HG03060 (cell line): ENCODE measurements around the gene NSMCE4A.
A peak's percentile ranks its signal among the peaks of the same experiment; 100 is the strongest.
"Not testable (repeated sequence)": the region's sequence is repeated elsewhere in the genome, so short reads cannot be mapped to it uniquely, and the experiment has no call there.

Experiments
- ATAC-seq: cut with Tn5 transposase; IDR thresholded peaks from one replicate; pipeline ENCODE4 v1.9.1; 2021; ENCODE audit warnings: low read depth, moderate number of reproducible peaks; ENCODE audit not compliant: unreplicated experiment

The NSMCE4A gene, protein sequence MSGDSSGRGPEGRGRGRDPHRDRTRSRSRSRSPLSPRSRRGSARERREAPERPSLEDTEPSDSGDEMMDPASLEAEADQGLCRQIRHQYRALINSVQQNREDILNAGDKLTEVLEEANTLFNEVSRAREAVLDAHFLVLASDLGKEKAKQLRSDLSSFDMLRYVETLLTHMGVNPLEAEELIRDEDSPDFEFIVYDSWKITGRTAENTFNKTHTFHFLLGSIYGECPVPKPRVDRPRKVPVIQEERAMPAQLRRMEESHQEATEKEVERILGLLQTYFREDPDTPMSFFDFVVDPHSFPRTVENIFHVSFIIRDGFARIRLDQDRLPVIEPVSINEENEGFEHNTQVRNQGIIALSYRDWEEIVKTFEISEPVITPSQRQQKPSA

GRCh38 chr10:121974535-121975294, at the start of gene NSMCE4A:
Gene NSMCE4A, minus strand, starts transcription at chr10:121975217. Its CDS starts 52 bp downstream, at chr10:121975165.
- peak; percentile 43 for ATAC-seq

GRCh38 chr10:122023257-122023656, 48.2 kb upstream of the NSMCE4A start:
- ATAC-seq: not testable (repeated sequence)

DNA sequence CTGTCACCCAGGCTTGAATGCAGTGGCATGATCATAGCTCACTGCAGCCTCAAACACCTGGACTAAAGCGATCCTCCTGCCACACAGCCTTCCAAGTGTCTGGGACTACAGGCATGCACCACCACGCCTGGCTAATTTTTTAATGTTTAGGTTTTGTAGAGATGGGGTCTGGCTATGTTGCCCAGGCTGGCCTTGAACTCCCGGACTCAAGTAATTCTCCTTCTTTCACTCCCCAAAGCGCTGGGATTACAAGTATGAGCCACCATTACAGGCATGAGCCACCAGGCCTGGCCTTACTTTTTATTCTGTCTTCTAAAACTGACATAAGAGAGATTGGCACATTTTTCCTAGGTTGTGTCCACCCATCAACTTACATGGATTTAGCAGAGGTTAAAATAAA, 47.3 kb upstream of the NSMCE4A start:
- no peak for ATAC-seq

- no peak for ATAC-seq
These were observed 46.8 kb upstream of the NSMCE4A start for GRCh38 chr10:122021828-122022227.

- ATAC-seq: no peak
These were observed 46.4 kb upstream of the NSMCE4A start for GRCh38 chr10:122021379-122021778.

DNA sequence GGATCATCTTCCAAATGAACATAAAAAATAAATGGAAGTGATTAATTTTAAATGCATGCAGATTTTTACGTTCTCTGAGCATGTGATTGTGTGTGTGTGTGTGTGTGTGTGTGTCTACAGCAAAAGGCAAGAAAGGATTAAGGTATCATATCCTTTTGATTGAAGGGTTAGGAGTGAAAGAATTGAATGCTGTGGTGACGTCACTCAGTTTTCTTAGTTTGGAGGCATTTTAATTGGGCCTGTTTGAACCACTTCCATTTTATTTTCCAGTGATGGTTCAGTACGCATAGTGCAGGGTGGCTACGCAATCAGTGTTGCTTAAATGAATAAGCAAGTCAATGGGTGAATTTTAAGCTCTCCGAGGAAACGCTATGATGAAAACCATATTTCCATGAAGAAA, 45.2 kb upstream of the NSMCE4A start:
- ATAC-seq: no peak

DNA sequence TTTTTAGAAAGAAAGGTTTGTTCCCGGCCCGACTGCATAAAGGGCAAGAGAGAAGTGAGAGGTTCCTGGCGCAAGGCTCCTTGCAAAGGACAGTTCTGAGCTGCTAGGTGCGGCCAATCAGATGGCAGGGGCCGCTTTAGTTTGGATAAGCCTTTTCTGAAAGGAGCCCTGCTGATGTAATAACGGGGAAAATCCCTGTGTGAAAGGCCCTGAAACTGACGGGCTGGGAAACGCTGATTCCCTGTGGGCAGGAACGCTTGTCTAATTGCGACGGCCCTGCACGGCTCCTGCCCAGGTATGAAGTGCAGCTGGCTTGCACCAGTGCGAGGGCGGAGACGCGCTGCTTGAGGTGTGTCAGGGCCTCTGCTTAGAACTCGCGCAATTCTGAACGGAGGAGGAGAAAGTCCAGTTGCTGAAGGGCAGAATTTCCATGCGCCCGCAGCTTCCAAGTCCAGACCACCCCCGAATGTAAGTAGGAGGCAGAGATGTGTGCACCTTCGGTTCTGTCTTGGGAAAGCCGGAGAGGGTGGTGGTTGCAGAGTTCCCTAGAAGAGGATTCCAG, 44.5 kb upstream of the NSMCE4A start:
- ATAC-seq: no peak

DNA sequence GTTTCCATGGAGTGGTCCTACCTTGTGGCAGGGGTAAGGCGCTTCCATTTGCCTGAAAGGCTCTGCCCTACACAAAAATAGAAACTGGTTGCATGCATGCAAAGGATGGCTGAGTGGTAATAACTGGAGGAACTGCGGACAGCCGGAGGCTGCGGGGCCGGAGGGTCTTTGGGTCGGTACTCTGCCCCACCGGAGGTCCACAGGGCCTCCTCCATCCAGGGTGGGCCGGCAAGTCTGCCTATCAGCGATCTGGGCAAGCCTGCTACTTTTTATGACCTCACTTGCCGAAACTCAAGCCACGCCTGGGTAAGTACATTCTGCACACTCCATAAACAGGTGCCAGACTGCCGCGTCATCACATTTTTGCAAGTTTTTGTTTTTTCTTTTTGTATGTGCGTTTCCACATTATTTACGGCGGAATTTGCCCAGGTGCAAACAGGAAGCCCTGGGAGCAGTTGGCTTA, 44.0 kb upstream of the NSMCE4A start:
- ATAC-seq: no peak

DNA sequence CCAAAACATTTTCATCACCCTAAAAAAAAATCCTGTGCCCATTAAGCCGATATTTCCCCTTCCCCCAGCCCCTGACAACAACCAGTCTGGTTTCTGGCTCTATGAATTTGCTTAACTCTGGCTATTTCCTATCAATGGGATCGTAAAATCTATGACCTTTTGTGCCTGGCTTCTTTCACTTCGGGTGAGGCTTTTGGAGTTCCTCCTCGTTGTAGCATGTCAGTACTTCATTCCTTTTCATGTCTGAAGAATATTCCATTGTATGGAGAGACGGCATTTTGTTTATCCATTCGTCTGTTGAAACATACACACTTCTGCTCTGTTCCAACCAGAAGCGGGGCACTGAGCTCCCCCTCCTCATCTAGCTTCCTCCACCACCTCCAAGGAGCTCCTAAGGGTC, 43.5 kb upstream of the NSMCE4A start:
- no peak for ATAC-seq

DNA sequence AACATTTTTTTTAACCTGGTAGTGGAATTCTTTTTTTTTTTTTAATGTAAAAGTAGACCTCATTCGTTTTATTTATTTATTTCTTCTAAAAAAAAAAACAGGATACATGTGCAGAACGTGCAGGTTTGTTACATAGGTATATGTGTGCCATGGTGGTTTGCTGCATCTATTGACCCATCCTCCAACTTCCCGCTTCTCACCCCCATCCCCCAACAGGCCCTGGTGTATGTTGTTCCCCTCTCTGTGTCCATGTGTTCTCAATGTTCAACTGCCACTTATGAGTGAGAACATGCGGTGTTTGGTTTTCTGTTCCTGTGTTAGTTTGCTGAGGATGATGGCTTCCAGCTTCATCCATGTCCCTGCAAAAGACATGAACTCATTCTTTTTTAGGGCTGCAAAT, 42.9 kb upstream of the NSMCE4A start:
- ATAC-seq: not testable (repeated sequence)

DNA sequence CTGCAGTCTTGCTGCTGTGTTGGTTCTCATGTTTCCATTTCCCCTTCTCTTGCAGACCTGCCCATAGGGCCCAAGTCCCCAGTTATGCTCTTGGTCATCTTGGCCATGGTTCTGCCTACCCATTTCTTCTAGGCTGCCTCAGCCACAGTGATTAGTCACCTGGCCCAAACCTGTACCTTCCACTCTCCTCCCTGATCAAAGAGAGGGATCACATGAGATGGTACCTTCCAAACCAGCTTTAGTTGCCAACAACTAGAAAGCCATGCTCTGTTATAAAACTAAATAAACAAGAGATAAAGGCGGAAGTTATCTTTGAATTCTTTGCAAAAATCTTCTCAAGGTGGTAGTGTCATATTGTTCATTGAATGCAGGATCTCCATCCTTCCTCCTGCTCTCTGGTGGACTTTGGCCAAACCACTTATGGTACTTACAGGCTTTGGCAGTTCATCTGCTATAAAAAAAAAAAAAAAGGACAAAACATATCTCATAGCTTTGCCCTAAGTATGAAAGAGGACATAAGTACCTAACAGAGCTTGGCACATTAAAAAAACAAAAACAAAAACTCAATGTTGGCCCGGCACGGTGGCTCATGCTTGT, 39.7 kb upstream of the NSMCE4A start:
- no peak for ATAC-seq

GRCh38 chr10:122013311-122013780, 38.3 kb upstream of the NSMCE4A start:
- no peak for ATAC-seq

- no peak for ATAC-seq
These were observed 37.7 kb upstream of the NSMCE4A start for GRCh38 chr10:122012731-122013130.

DNA sequence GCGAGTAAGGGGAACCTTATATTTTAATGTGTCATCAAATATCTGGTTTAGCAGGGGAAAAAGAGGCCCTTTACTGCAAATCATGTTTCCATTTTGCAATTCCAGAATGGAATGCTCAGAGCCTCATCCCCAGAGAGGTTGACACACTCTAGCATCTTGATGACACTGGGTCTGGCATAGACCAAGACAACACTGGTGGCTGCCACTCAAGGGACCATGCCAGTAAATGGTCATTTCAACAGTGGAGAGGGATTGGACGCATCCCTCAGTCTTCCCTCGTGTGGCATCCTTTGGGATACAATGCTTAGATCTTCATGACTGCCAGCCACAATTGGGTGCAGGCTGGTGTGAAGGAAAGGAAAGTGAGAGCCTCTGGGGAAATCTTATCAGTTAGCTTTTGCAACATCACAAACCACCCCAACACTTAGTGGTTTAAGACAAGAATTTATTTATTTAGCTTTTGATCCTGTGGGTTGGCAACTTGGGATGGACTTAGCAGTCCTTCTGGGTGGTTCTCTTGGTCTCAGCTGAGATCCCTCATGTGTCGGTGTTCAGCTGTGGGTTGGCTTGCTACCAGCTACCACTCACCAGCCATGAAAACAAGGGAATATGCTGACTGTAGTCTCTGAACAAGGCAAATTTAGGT, 35.5 kb upstream of the NSMCE4A start:
- ATAC-seq: no peak

DNA sequence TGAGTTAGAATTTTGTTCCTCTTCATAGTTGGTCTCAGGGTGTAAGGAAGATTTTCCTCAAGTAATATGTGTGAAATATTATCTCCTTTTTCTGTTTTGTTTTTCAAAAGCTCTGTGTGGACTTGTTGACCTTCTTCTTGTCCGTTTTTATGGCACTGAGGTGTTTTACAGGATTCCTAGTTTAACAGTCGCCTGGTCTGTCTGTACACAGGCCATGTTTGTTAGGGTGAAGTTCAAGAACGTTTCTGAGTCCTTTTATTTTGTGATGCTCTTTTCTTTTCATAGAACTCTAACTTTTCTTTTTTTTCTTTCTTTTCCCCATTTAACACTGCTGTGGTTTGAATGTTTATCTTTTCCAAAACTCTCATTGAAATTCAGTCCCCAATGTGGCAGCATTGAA, 32.4 kb upstream of the NSMCE4A start:
- ATAC-seq: no peak

DNA sequence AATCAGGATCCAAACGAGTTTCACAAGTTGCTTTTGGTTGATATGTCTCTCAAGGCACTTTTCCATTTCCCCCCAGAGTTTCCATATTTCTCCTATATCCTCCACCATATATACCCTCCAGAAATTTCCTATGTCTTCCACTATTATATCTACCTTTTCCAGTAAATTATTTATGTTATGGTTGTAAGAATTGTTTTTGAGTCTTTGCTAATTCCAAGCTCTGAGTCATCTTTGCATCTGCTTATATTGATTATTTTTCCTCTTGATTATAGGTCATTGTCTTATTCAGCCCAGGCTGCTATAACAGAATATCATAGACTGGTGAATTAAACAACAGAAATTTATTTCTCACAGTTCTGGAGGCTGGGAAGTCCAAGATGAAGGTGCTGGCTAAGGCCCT, 26.7 kb upstream of the NSMCE4A start:
- no peak for ATAC-seq

- no peak for ATAC-seq
These were observed 24.3 kb upstream of the NSMCE4A start for GRCh38 chr10:121999301-121999700.

GRCh38 chr10:121998462-121998861, 23.4 kb upstream of the NSMCE4A start:
- ATAC-seq: no peak

GRCh38 chr10:121994429-121994941, 19.5 kb upstream of the NSMCE4A start:
- no peak for ATAC-seq

DNA sequence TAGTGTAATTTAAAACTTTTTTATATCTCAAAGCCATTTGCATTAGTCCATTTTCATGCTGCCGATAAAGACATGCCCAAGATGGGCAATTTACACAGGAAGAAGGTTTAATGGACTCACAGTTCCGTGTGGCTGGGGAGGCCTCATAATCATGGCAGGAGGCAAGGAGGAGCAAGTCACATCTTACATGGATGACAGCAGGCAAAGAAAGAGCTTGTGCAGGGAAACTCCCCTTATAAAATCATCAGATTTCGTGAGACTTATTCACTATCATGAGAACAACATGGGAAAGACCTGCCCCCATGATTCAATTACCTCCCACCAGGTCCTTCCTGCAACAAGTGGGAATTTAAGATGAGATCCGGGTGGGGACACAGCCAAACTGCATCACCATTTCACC, 16.7 kb upstream of the NSMCE4A start:
- ATAC-seq: not testable (repeated sequence)
